Effector memory CD4-positive, alpha-beta T cell (primary cell): ENCODE data around the gene TBX6.

ENCODE experiments used
- DNase-seq, 3 donors: peaks; one replicate each; pipeline ENCODE4 v3.0.0-alpha.2; 2020
- H3K27ac ChIP-seq: 2 replicates; pipeline ENCODE4 v1.7.0; 2013; ENCODE audit warnings: mild to moderate bottlenecking, low read length, moderate library complexity; ENCODE audit not compliant: insufficient read depth, poor library complexity, severe bottlenecking
- H3K27me3 ChIP-seq: replicated peaks from 2 replicates; pipeline ENCODE4 v1.7.0; 2013; ENCODE audit warnings: mild to moderate bottlenecking, low read length; ENCODE audit not compliant: insufficient read depth, control insufficient read depth, poor library complexity, severe bottlenecking
- H3K36me3 ChIP-seq: 2 replicates; pipeline ENCODE4 v1.7.0; 2013; ENCODE audit warnings: mild to moderate bottlenecking, low read length, moderate library complexity; ENCODE audit not compliant: control insufficient read depth, insufficient read depth
- H3K4me1 ChIP-seq: 2 replicates; pipeline ENCODE4 v1.7.0; 2013; ENCODE audit warnings: low read length, mild to moderate bottlenecking; ENCODE audit not compliant: control insufficient read depth, insufficient read depth, poor library complexity, severe bottlenecking
- H3K4me3 ChIP-seq: 2 replicates; pipeline ENCODE4 v1.7.0; 2013; ENCODE audit warnings: low read length, low read depth, mild to moderate bottlenecking; ENCODE audit not compliant: insufficient read depth, poor library complexity, severe bottlenecking
- H3K9me3 ChIP-seq: 2 replicates; pipeline ENCODE4 v1.7.0; 2013; ENCODE audit warnings: mild to moderate bottlenecking, low read length, moderate library complexity; ENCODE audit not compliant: control insufficient read depth

Gene TBX6

GRCh38 chr16:30113711-30114333, 22.1 kb upstream of the TBX6 start:
- Histone ChIP-seq H3K36me3 (peaks cover 31% of the 10 kb centered on the region), H3K27me3 (no peaks in the 10 kb centered on the region), H3K4me1 (peaks cover 21% of the 10 kb centered on the region), H3K27ac (peak overlapping the region; percentile 6), H3K4me3 (no peak overlapping the region), H3K9me3 (no peaks in the 10 kb centered on the region)
- DNase-seq: no peak

GRCh38 chr16:30113031-30113710, 21.4 kb upstream of the TBX6 start, which contains the start of gene GDPD3:
GDPD3 (minus strand) TSS chr16:30113537; CDS start chr16:30113478, 59 bp downstream.
- Histone ChIP-seq H3K4me3 (no peak within 1 kb of the TSS), H3K36me3 (peaks cover 33% of the 10 kb centered on the region), H3K4me1 (peaks cover 21% of the 10 kb centered on the region), H3K27me3 (no peaks in the 10 kb centered on the region), H3K9me3 (no peaks in the 10 kb centered on the region), H3K27ac (peak within 1 kb of the TSS; percentile 6)
- DNase-seq: no peak

GRCh38 chr16:30112197-30113030, 20.7 kb upstream of the TBX6 start:
- DNase-seq: peak in 2 of 3 donors; percentile 19 to 43

GRCh38 chr16:30110661-30111060, 18.9 kb upstream of the TBX6 start:
- Histone ChIP-seq H3K9me3 (no peaks in the 10 kb centered on the region), H3K4me3 (no peak overlapping the region), H3K4me1 (peaks cover 21% of the 10 kb centered on the region), H3K27me3 (no peaks in the 10 kb centered on the region), H3K36me3 (peaks cover 19% of the 10 kb centered on the region), H3K27ac (no peak overlapping the region)
- DNase-seq: no peak

More at GRCh38 chr16:30112197-30113030, 20.7 kb upstream of the TBX6 start:
- Histone ChIP-seq H3K4me1 (peaks cover 21% of the 10 kb centered on the region), H3K9me3 (no peaks in the 10 kb centered on the region), H3K36me3 (peaks cover 30% of the 10 kb centered on the region), H3K4me3 (no peak overlapping the region), H3K27me3 (no peaks in the 10 kb centered on the region), H3K27ac (no peak overlapping the region)

- no peak overlapping the region for H3K27ac ChIP-seq
- no peak for DNase-seq
- H3K27me3 ChIP-seq: no peaks in the 10 kb centered on the region
- H3K36me3 ChIP-seq: peaks cover 23% of the 10 kb centered on the region
- no peak overlapping the region for H3K4me3 ChIP-seq
- peaks cover 4% of the 10 kb centered on the region for H3K4me1 ChIP-seq
- H3K9me3 ChIP-seq: no peaks in the 10 kb centered on the region
These were observed 16.5 kb upstream of the TBX6 start for GRCh38 chr16:30108059-30108850.

- Histone ChIP-seq H3K36me3 (peaks cover 15% of the 10 kb centered on the region), H3K9me3 (no peaks in the 10 kb centered on the region), H3K27ac (no peak overlapping the region), H3K4me3 (no peak overlapping the region), H3K4me1 (no peaks in the 10 kb centered on the region), H3K27me3 (no peaks in the 10 kb centered on the region)
- no peak for DNase-seq
These were observed 12.8 kb upstream of the TBX6 start for GRCh38 chr16:30104492-30104891.

- Histone ChIP-seq H3K27me3 (no peaks in the 10 kb centered on the region), H3K27ac (no peak overlapping the region), H3K4me1 (no peaks in the 10 kb centered on the region), H3K9me3 (no peaks in the 10 kb centered on the region), H3K4me3 (no peak overlapping the region), H3K36me3 (peaks cover 15% of the 10 kb centered on the region)
- no peak for DNase-seq
These were observed 12.4 kb upstream of the TBX6 start for GRCh38 chr16:30104090-30104489.

GRCh38 chr16:30096862-30097563, 5.3 kb upstream of the TBX6 start:
- H3K4me3 ChIP-seq: no peak overlapping the region
- H3K27me3 ChIP-seq: no peaks in the 10 kb centered on the region
- H3K9me3 ChIP-seq: peaks cover 20% of the 10 kb centered on the region
- H3K36me3 ChIP-seq: peaks cover 8% of the 10 kb centered on the region
- peaks cover 25% of the 10 kb centered on the region for H3K4me1 ChIP-seq
- H3K27ac ChIP-seq: peak overlapping the region; percentile 69
- no peak for DNase-seq
